Psoas muscle (tissue), 8 donors: ENCODE data around the gene TGM6. TPM values are rescaled to one million over a fixed set of nuclear protein-coding genes. Genes with fewer than 3 reads are reported as not detected.
"Not testable (repeated sequence)": the region's sequence is repeated elsewhere in the genome, so short reads cannot be mapped to it uniquely, and the experiment has no call there.

Experiments used
- ATAC-seq, 4 donors: fragments of 200-7000 bp; cut with Tn5 transposase; one replicate each; pipeline ENCODE4 v1.9.1; 2020; ENCODE audit warnings: moderate library complexity in 3 of 4, mild to moderate bottlenecking in 2 of 4
- DNase-seq, 2 donors: peaks; one replicate each; pipeline ENCODE4 v3.0.0-alpha.2; 2020
- H3K27ac ChIP-seq: fragments of 200-600 bp; one replicate; pipeline ENCODE4 v1.8.0; 2022
- H3K27me3 ChIP-seq, 3 donors: fragments of 200-600 bp in 1 of 3; one replicate each; pipeline versions ENCODE4 v1.6.1 to v1.8.0; 2013 to 2022; ENCODE audit warnings: low read length in 2 of 3, mild to moderate bottlenecking in 2 of 3, moderate library complexity in 1 of 3; ENCODE audit not compliant: insufficient read depth in 3 of 3
- H3K36me3 ChIP-seq, 2 donors: fragments of 200-600 bp in 1 of 2; one replicate each; pipeline versions ENCODE4 v1.6.1 to v1.8.0; 2013 to 2022; ENCODE audit warnings: low read depth in 1 of 2, mild to moderate bottlenecking in 1 of 2, moderate library complexity in 1 of 2; ENCODE audit not compliant: insufficient read depth in 1 of 2
- H3K4me1 ChIP-seq: fragments of 200-600 bp; one replicate; pipeline ENCODE4 v1.8.0; 2022
- H3K4me3 ChIP-seq: fragments of 200-600 bp; one replicate; pipeline ENCODE4 v1.8.0; 2022; ENCODE audit warnings: mild to moderate bottlenecking
- H3K9me3 ChIP-seq: fragments of 200-600 bp; one replicate; pipeline ENCODE4 v1.8.0; 2022
- WGBS, 3 donors: extraction: QIAGEN DNeasy Blood & Tissue Kit; methylation state at CpG; one replicate each; pipeline versions ENCODE4 v1.1.6 to v1.1.7; 2013; 5-methylcytosine and 5-hydroxymethylcytosine counted together
- intact Hi-C, 2 donors: fragments of 100-400 bp; cut with DNase I; formaldehyde crosslinking; loops; one replicate each; pipeline versions ENCODE4 v1.11.0 to v1.14.2; 2022
- polyA plus RNA-seq, 3 donors: library from polyadenylated mRNA; stranded (reverse); fragments of 200-250 nt; gene quantifications; one replicate each; pipeline ENCODE4 v1.2.3, GENCODE V29; 2013
- total RNA-seq, 4 donors: library from RNA; stranded (reverse); fragmentation: NEBNext Ultra II Directional in 2 of 4; extraction: Animal tissue kit (Norgen Biotek cat#: 25700) in 2 of 4; gene quantifications; one replicate each; pipeline versions ENCODE4 v1.2.1 to v1.2.4, GENCODE V29; 2021 to 2023
- TF ChIP-seq, protein P1 (sequence below): fragments of 200-600 bp; IDR thresholded peaks from one replicate; pipeline ENCODE4 v1.8.0; 2022; ENCODE audit warnings: antibody characterized with exemption
- donor health status: healthy with polysubstance abuse.
- donor health status: DM: no; HTN: no; CAD: no; lungs with moderate emphysema.
- donor health status: Bipolar disorder and iron deficiency.
- donor health status: healthy.
- donor health status: DM: yes; HTN: yes; CAD: no.
- donor health status: DM: no; HTN: no; CAD: no.
- donor health status: DM: no; HTN: no; CAD: no.
- donor health status: DM: yes; HTN: yes; CAD: no.

The TGM6 gene
- total and polyA plus RNA-seq, 7 donors: not detected

GRCh38 chr20:2401527-2401926 lies 20.8 kb downstream of the TGM6 start:
- Histone ChIP-seq H3K27ac (no peak overlapping the region), H3K9me3 (no peaks in the 10 kb centered on the region), H3K4me1 (no peaks in the 10 kb centered on the region), H3K4me3 (no peak overlapping the region), H3K27me3 (no peaks in the 10 kb centered on the region), H3K36me3 (no peaks in the 10 kb centered on the region)
- no peak for ATAC-seq
- no peak for DNase-seq
- intact Hi-C loops: no loop called here
- TF ChIP-seq, protein P1, sequence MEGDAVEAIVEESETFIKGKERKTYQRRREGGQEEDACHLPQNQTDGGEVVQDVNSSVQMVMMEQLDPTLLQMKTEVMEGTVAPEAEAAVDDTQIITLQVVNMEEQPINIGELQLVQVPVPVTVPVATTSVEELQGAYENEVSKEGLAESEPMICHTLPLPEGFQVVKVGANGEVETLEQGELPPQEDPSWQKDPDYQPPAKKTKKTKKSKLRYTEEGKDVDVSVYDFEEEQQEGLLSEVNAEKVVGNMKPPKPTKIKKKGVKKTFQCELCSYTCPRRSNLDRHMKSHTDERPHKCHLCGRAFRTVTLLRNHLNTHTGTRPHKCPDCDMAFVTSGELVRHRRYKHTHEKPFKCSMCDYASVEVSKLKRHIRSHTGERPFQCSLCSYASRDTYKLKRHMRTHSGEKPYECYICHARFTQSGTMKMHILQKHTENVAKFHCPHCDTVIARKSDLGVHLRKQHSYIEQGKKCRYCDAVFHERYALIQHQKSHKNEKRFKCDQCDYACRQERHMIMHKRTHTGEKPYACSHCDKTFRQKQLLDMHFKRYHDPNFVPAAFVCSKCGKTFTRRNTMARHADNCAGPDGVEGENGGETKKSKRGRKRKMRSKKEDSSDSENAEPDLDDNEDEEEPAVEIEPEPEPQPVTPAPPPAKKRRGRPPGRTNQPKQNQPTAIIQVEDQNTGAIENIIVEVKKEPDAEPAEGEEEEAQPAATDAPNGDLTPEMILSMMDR: no peak
- 86 to 89% (median 86%) methylated on average over 2 of the region's 2 CpGs for WGBS, 3 donors

DNA sequence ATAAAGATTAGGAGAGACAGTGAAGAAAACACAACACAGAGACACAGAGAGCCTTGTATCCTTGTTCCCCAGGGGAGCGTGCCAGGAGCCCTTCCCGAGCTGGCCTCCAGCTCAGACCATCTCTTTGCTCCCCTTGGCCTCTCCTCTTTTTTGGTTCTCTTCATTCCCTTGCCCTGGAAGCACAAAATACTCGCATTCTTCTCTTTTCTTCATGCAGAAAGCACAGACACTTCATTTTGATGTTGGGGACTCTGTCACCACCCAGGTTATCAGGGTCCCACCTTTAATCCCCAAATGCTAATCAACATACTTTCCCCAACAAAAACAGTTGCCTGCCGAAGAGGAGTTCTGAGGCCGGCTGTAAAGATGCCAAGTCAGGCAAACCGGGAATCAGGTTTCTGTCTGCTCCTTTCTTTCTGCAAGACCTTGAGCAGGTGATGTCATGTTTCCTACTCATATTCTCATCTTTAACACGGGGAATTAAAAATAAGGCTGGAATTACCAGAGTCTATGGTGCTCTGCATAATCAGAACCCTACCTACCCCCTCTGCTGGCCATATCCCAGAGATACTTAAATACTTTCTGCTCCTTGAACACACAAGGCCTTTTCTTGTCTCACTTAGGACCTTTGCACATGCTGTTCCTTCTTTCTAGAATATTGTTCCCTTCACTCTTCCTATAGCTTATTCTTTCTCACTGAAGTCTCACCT lies 21.7 kb downstream of the TGM6 start:
- Histone ChIP-seq H3K27me3 (peaks cover 0 to 2% (median 0%) of the 10 kb centered on the region in 3 donors), H3K9me3 (no peaks in the 10 kb centered on the region), H3K27ac (no peak overlapping the region), H3K36me3 (no peaks in the 10 kb centered on the region), H3K4me1 (no peaks in the 10 kb centered on the region), H3K4me3 (no peak overlapping the region)
- intact Hi-C loops: no loop called here
- TF ChIP-seq, protein P1: no peak
- WGBS, 3 donors: 30 to 38% (median 37%) methylated on average over 7 of the region's 7 CpGs
- DNase-seq (no peak), ATAC-seq (no peak)

DNA sequence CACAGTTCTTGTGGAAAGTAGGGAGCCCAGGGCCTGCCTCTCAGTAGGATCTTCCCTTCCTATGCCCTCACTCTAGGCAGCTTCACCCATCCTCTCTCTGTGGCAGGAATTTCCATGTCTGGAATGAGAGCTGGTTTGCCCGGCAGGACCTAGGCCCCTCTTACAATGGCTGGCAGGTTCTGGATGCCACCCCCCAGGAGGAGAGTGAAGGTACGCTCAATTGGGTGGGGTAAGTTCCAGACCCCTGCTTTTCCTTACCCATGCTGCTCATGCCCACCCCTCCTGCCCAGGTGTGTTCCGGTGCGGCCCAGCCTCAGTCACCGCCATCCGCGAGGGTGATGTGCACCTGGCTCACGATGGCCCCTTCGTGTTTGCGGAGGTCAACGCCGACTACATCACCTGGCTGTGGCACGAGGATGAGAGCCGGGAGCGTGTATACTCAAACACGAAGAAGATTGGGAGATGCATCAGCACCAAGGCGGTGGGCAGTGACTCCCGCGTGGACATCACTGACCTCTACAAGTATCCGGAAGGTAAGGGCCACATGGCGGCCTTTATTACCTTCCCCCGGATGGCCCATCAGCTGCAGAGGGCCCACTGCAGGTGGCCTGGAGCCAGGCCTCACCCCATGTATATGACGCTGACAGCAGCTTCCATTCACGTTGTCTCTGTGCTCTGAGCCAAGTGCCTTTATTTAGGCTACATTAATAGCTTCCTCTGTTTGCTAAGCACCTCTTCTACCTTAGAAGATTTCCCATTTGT lies 22.8 kb downstream of the TGM6 start:
- no peaks in the 10 kb centered on the region for H3K4me1 ChIP-seq
- TF ChIP-seq, protein P1: no peak
- H3K9me3 ChIP-seq: no peaks in the 10 kb centered on the region
- H3K4me3 ChIP-seq: no peak overlapping the region
- intact Hi-C loops: no loop called here
- H3K36me3 ChIP-seq: no peaks in the 10 kb centered on the region
- WGBS, 3 donors: 88 to 93% (median 92%) methylated on average over 24 of the region's 24 CpGs
- H3K27me3 ChIP-seq: peaks cover 0 to 2% (median 0%) of the 10 kb centered on the region in 3 donors
- ATAC-seq (no peak), DNase-seq (no peak)
- no peak overlapping the region for H3K27ac ChIP-seq

GRCh38 chr20:2405693-2406065 lies 25.0 kb downstream of the TGM6 start:
- Histone ChIP-seq H3K9me3 (no peaks in the 10 kb centered on the region), H3K27me3 (peaks cover 0 to 2% (median 0%) of the 10 kb centered on the region in 3 donors), H3K4me1 (no peaks in the 10 kb centered on the region), H3K4me3 (no peak overlapping the region), H3K36me3 (no peaks in the 10 kb centered on the region), H3K27ac (no peak overlapping the region)
- DNase-seq: no peak
- 23 to 44% (median 38%) methylated on average over 1 of the region's 1 CpG for WGBS, 3 donors
- TF ChIP-seq, protein P1: no peak
- ATAC-seq: no peak
- intact Hi-C loops: no loop called here

DNA sequence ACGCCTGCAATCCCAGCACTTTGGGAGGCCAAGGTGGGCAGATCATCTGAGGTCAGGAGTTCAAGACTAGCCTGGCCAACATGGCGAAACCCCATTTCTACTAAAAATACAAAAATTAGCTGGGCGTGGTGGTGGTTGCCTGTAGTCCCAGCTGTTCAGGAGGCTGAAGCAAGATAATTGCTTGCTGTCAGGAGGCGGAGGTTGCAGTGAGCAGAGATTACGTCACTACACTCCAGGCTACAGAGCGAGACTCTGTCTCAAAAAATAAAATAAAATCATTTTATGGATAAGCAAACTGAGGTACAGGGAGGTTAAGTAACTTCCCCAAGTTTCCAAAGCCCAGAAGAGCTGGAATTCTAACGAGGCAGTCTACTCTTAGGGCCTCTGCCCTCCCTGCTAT lies 26.7 kb downstream of the TGM6 start:
- H3K27ac ChIP-seq, H3K4me3 ChIP-seq, ATAC-seq, intact Hi-C loops, DNase-seq, H3K9me3 ChIP-seq, H3K36me3 ChIP-seq, H3K27me3 ChIP-seq, H3K4me1 ChIP-seq: not testable (repeated sequence)
- 80 to 87% (median 83%) methylated on average over 7 of the region's 7 CpGs for WGBS, 3 donors
